Kidney (tissue), 14 donors: ENCODE results near the gene SMG6. TPM values are rescaled to one million over a fixed set of nuclear protein-coding genes. Genes with fewer than 3 reads are reported as not detected.

ENCODE experiments used
- DNase-seq, 5 donors: peaks; one replicate each; pipeline ENCODE4 v3.0.0-alpha.2; 2013 to 2020
- FAIRE-seq: peaks from 2 replicates; lab custom pipeline; 2012; peaks lifted over from hg19 to GRCh38; lab: Jason Lieb, UNC
- H3K27ac ChIP-seq, 2 donors: one replicate each; pipeline ENCODE4 v1.7.0; 2013; ENCODE audit warnings: low read depth in 2 of 2, low read length in 2 of 2, inconsistent platforms in 1 of 2
- H3K27me3 ChIP-seq: one replicate; pipeline ENCODE4 v1.7.1; 2013; ENCODE audit warnings: low read length, inconsistent platforms; ENCODE audit not compliant: control insufficient read depth, insufficient read depth
- H3K36me3 ChIP-seq, 3 donors: one replicate each; pipeline versions ENCODE4 v1.7.0 to v1.7.1; 2013; ENCODE audit warnings: low read length in 3 of 3, control low read depth in 1 of 3, inconsistent platforms in 1 of 3; ENCODE audit not compliant: insufficient read depth in 3 of 3, control insufficient read depth in 2 of 3
- H3K4me1 ChIP-seq, 3 donors: one replicate each; pipeline versions ENCODE4 v1.7.0 to v1.7.1; 2013; ENCODE audit warnings: low read length in 3 of 3, inconsistent platforms in 1 of 3, low read depth in 1 of 3; ENCODE audit not compliant: control insufficient read depth in 2 of 3, insufficient read depth in 2 of 3
- H3K4me3 ChIP-seq, 3 donors: one replicate each; pipeline versions ENCODE4 v1.7.0 to v1.8.1; 2013; ENCODE audit warnings: low read length in 3 of 3, control low read depth in 1 of 3, inconsistent platforms in 1 of 3
- H3K9ac ChIP-seq, 3 donors: one replicate each; pipeline versions ENCODE4 v1.7.0 to v1.7.1; 2013; ENCODE audit warnings: low read length in 3 of 3, control low read depth in 1 of 3, inconsistent platforms in 1 of 3
- H3K9me3 ChIP-seq, 3 donors: one replicate each; pipeline versions ENCODE4 v1.7.0 to v1.7.1; 2013; ENCODE audit warnings: low read length in 3 of 3, control low read depth in 1 of 3, inconsistent platforms in 1 of 3; ENCODE audit not compliant: control insufficient read depth in 2 of 3, insufficient read depth in 1 of 3
- intact Hi-C: fragments of 100-400 bp; cut with DNase I; formaldehyde crosslinking; loops from one replicate; pipeline ENCODE4 v1.11.1; 2022
- polyA plus RNA-seq: library from polyadenylated mRNA; stranded (reverse); fragments of 350-450 nt; fragmentation: Illumina TruSeq; extraction: RNeasy Lipid Tissue Mini Kit (QIAGEN cat#74804); gene quantifications from one replicate; pipeline ENCODE4 v1.2.3, GENCODE V29; 2014; ENCODE audit warnings: low read depth, low replicate concordance; ENCODE audit not compliant: insufficient read depth
- total RNA-seq: library from RNA; stranded (reverse); fragmentation: NEBNext Ultra II Directional; extraction: Animal tissue kit (Norgen Biotek cat#: 25700); gene quantifications from one replicate; pipeline ENCODE4 v1.2.1, GENCODE V29; 2021
- TF ChIP-seq, protein P1 (sequence below): IDR thresholded peaks from 3 replicates; pipeline ENCODE4 v1.5.1; 2012; ENCODE audit warnings: mild to moderate bottlenecking, moderate library complexity, borderline replicate concordance; ENCODE audit not compliant: insufficient read depth; ENCODE audit errors: extremely low read depth
- donor health status: control.
- donor health status: control.
- donor health status: control.
- donor health status: control.
- donor health status: control.
- donor health status: DM: yes; HTN: yes; CAD: no.
- donor health status: Normal renal cell carcinoma (clear cell type).

Gene SMG6
- total and polyA plus RNA-seq, 2 donors from 2014 or later = 20.6 to 37.3 TPM

DNA sequence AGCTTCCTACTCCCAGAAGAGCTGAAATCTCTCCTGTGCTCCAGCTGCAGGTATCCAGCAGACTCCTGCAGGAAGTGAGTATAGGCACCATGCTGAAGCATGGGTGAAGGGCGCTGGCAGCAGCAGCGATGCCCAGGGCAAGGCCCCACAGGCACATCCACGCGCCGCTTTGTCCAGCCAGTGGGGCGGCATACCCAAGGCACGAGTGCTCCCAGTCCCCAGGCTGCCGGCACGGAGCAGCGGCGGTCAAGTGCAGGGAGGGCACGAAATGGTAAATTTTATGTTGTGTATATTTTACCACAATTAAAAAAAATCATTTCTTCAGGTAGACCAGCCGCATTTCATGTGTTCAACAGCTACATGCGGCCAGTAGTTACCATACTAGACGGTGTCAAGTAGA, 175.6 kb downstream of the SMG6 start:
- H3K4me3 ChIP-seq = no peak overlapping the region
- H3K9ac ChIP-seq = no peak overlapping the region
- H3K36me3 ChIP-seq = no peaks in the 10 kb centered on the region
- no peaks in the 10 kb centered on the region for H3K27me3 ChIP-seq
- DNase-seq (peak in 1 of 5 donors; percentile 47), FAIRE-seq (no peak)
- intact Hi-C loops = no loop called here
- H3K4me1 ChIP-seq = peaks cover 2 to 10% (median 8%) of the 10 kb centered on the region in 3 donors
- H3K9me3 ChIP-seq = no peaks in the 10 kb centered on the region
- no peak overlapping the region for H3K27ac ChIP-seq
- TF ChIP-seq, protein P1, sequence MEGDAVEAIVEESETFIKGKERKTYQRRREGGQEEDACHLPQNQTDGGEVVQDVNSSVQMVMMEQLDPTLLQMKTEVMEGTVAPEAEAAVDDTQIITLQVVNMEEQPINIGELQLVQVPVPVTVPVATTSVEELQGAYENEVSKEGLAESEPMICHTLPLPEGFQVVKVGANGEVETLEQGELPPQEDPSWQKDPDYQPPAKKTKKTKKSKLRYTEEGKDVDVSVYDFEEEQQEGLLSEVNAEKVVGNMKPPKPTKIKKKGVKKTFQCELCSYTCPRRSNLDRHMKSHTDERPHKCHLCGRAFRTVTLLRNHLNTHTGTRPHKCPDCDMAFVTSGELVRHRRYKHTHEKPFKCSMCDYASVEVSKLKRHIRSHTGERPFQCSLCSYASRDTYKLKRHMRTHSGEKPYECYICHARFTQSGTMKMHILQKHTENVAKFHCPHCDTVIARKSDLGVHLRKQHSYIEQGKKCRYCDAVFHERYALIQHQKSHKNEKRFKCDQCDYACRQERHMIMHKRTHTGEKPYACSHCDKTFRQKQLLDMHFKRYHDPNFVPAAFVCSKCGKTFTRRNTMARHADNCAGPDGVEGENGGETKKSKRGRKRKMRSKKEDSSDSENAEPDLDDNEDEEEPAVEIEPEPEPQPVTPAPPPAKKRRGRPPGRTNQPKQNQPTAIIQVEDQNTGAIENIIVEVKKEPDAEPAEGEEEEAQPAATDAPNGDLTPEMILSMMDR = no peak

DNA sequence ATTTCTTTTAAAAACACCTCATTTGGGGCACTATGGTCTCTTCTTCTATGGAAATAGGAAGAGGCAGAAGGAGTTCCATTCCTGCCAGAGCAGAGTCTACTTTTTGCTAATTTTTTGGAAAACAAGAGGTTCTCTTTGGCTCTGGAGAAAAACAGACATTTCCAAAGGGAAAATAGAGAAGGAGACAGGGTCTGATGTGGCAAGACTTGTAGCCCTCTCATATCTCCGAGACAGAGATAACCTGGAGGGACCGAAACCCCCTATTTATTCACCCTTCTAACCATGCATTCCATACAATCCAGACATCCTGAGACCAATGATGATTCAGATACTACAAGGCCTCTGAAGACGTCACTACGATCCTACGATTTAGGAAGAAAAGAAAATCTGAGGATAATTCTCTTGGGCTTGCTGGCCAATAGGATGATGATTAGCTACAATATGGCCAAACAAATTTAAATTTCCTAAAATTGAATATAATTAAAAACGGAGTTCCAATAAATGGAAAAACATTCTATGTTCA, 178.5 kb downstream of the SMG6 start:
- DNase-seq = no peak
- H3K9me3 ChIP-seq = no peaks in the 10 kb centered on the region
- FAIRE-seq = no peak
- no peak overlapping the region for H3K4me3 ChIP-seq
- TF ChIP-seq, protein P1 = no peak
- H3K4me1 ChIP-seq = peaks cover 4 to 15% (median 12%) of the 10 kb centered on the region in 3 donors
- H3K36me3 ChIP-seq = no peaks in the 10 kb centered on the region
- intact Hi-C loops = no loop called here
- no peak overlapping the region for H3K9ac ChIP-seq
- H3K27ac ChIP-seq = no peak overlapping the region
- no peaks in the 10 kb centered on the region for H3K27me3 ChIP-seq

DNA sequence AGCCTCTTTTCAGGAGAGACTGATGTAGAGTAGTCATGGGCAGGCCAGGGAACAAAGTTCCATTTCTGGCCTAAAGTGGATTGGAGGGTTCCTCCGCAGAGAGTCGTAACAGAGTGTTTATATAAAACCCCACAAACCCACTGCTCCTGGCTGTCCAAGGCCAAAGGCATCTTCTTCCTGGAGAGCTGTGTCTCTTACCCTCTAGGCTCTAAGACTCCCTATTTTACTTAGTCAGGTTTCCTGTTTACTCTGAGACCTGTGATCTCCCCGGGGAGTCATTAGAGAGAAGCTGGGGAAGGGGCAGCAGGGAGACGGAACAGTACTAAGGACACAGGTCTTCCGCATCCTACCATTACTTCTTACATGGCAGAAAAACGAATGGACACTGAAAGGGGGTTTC, 179.2 kb downstream of the SMG6 start:
- no peaks in the 10 kb centered on the region for H3K36me3 ChIP-seq
- H3K4me1 ChIP-seq = peaks cover 4 to 15% (median 12%) of the 10 kb centered on the region in 3 donors
- no peak overlapping the region for H3K4me3 ChIP-seq
- intact Hi-C loops = no loop called here
- H3K27me3 ChIP-seq = no peaks in the 10 kb centered on the region
- FAIRE-seq (no peak), DNase-seq (no peak)
- TF ChIP-seq, protein P1 = no peak
- no peak overlapping the region for H3K9ac ChIP-seq
- no peak overlapping the region for H3K27ac ChIP-seq
- H3K9me3 ChIP-seq = no peaks in the 10 kb centered on the region
